ENCODE data around the gene RRP8. TPM values are rescaled to one million over a fixed set of nuclear protein-coding genes. Genes with fewer than 3 reads are reported as not detected.
A peak's percentile ranks its signal among the peaks of the same experiment; 100 is the strongest.

Gene RRP8
- total and polyA plus RNA-seq, 2 of the 8 experiments (the other 6 are each of a cell fraction or from before 2014, with no cell fraction given) = 4.2 to 14.9 TPM

DNA sequence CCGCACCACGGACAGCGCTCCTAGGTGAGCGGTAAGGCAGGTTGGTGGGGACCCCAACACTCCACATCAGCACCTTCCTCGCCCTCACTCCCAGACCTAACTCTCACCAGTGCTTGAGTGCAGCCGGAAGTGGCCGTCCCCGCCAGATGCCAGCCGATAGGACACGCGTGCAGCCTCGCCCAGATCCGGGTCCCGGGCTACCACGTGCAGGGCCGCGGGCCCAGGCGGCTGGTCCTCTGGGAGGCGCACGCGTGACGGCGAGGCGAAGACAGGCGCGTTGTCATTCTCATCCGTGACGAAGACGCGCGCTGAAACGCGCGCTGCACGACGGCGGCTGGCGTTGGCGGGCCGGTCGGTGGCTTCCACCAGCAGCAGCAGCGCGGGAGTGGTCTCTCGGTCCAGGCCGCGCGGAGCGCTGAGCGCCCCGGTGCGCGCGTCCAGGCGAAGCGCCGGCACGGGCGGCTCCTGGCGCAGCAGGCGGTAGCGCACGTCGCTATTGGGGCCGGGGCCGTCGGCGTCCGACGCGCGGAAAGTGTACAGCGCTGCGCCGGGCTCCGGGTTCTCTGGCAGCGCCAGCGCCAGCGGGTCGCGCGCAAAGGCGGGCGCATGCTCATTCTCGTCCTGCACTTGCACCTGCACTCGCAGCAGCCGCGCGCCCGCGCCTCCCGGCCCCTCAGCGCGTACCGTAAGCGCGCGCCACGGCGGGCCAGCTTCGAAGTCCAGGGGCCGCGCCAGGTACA lies 26.6 kb upstream of the RRP8 start (continued):
- no peak for TF ChIP-seq SP4 (IDR thresholded peaks at IDR 0.05; ENCODE audit: low read length)
- no peak for TF ChIP-seq SP2 (IDR thresholded peaks at IDR 0.05; ENCODE audit: low read length)
- TF ChIP-seq CBX8 (IDR thresholded peaks at IDR 0.05; ENCODE audit: borderline replicate concordance, low read depth, low read length) = no peak
- no peak for TF ChIP-seq PHF8 (conservative IDR thresholded peaks at IDR 0.05; ENCODE audit: low read depth, low read length)
- TF ChIP-seq, protein P1, sequence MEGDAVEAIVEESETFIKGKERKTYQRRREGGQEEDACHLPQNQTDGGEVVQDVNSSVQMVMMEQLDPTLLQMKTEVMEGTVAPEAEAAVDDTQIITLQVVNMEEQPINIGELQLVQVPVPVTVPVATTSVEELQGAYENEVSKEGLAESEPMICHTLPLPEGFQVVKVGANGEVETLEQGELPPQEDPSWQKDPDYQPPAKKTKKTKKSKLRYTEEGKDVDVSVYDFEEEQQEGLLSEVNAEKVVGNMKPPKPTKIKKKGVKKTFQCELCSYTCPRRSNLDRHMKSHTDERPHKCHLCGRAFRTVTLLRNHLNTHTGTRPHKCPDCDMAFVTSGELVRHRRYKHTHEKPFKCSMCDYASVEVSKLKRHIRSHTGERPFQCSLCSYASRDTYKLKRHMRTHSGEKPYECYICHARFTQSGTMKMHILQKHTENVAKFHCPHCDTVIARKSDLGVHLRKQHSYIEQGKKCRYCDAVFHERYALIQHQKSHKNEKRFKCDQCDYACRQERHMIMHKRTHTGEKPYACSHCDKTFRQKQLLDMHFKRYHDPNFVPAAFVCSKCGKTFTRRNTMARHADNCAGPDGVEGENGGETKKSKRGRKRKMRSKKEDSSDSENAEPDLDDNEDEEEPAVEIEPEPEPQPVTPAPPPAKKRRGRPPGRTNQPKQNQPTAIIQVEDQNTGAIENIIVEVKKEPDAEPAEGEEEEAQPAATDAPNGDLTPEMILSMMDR (IDR thresholded peaks at IDR 0.05; ENCODE audit: control extremely low read depth in 1 of 3, insufficient read depth in 1 of 3, low read depth in 1 of 3, low read length in 3 of 3) = no peak
- TF ChIP-seq POLR2A (IDR thresholded peaks at IDR 0.05; ENCODE audit: control extremely low read depth in 1 of 2, low read depth in 2 of 2, low read length in 2 of 2) = no peak
- no peak for TF ChIP-seq TBP (IDR thresholded peaks at IDR 0.05; ENCODE audit: low read depth, low read length)
- no peak for TF ChIP-seq RXRA (IDR thresholded peaks at IDR 0.05; ENCODE audit: insufficient read depth, low read depth, low read length)
- no peak for TF ChIP-seq BRCA1 (IDR thresholded peaks at IDR 0.05; ENCODE audit: low read depth, low read length)
- TF ChIP-seq, protein P2, sequence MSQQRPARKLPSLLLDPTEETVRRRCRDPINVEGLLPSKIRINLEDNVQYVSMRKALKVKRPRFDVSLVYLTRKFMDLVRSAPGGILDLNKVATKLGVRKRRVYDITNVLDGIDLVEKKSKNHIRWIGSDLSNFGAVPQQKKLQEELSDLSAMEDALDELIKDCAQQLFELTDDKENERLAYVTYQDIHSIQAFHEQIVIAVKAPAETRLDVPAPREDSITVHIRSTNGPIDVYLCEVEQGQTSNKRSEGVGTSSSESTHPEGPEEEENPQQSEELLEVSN (IDR thresholded peaks at IDR 0.05) = peak; percentile 97
- no peak for TF ChIP-seq BACH1 (IDR thresholded peaks at IDR 0.05; ENCODE audit: low read length)
- peak in 1 of 2 experiments; percentile 68; a peak in 2 of 4 replicates for TF ChIP-seq HDAC2 (IDR thresholded peaks at IDR 0.05; ENCODE audit: borderline replicate concordance in 1 of 2, low read depth in 2 of 2, low read length in 2 of 2)
- TF ChIP-seq POU5F1 (IDR thresholded peaks at IDR 0.05; ENCODE audit: low read depth, low read length) = no peak
- TF ChIP-seq ASH2L (IDR thresholded peaks at IDR 0.05; ENCODE audit: low read length) = peak; percentile 26
- TF ChIP-seq RFX5 (IDR thresholded peaks at IDR 0.05; ENCODE audit: borderline replicate concordance, low read depth, low read length) = no peak; the same call in 1 of the 2 replicates
- no peak for TF ChIP-seq NANOG (IDR thresholded peaks at IDR 0.05; ENCODE audit: insufficient read depth, low read depth, low read length, poor library complexity, severe bottlenecking)
- TF ChIP-seq KDM1A (IDR thresholded peaks at IDR 0.05; ENCODE audit: borderline replicate concordance, low read length) = no peak
- TF ChIP-seq SAP30 (IDR thresholded peaks at IDR 0.05; ENCODE audit: insufficient read depth, insufficient replicate concordance, low read length) = no peak
- TF ChIP-seq, protein P3, sequence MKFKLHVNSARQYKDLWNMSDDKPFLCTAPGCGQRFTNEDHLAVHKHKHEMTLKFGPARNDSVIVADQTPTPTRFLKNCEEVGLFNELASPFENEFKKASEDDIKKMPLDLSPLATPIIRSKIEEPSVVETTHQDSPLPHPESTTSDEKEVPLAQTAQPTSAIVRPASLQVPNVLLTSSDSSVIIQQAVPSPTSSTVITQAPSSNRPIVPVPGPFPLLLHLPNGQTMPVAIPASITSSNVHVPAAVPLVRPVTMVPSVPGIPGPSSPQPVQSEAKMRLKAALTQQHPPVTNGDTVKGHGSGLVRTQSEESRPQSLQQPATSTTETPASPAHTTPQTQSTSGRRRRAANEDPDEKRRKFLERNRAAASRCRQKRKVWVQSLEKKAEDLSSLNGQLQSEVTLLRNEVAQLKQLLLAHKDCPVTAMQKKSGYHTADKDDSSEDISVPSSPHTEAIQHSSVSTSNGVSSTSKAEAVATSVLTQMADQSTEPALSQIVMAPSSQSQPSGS (IDR thresholded peaks at IDR 0.05; ENCODE audit: low read length) = no peak
